Activated CD4-positive, alpha-beta T cell treated with anti-CD3 and anti-CD28 coated beads for 36 hours (primary cell): ENCODE data around the gene PROS1. TPM values are rescaled to one million over a fixed set of nuclear protein-coding genes. Genes with fewer than 3 reads are reported as not detected.
"Not testable (repeated sequence)": the region's sequence is repeated elsewhere in the genome, so short reads cannot be mapped to it uniquely, and the experiment has no call there.

Source experiments
- ATAC-seq: fragments of 200-7000 bp; cut with Tn5 transposase; one replicate; pipeline ENCODE4 v1.10.0; 2021; ENCODE audit warnings: mild to moderate bottlenecking, moderate library complexity
- CTCF ChIA-PET: fragments of 350-600 bp; sonication (Branson Sonifier 250); formaldehyde crosslinking; loops from one replicate; lab custom pipeline; 2021; ENCODE audit warnings: antibody characterized with exemption; lab: Charles Lee
- POLR2A ChIA-PET: fragments of 350-600 bp; sonication (Branson Sonifier 250); formaldehyde crosslinking; loops from one replicate; lab custom pipeline; 2021; ENCODE audit warnings: antibody characterized with exemption, inconsistent platforms; lab: Charles Lee
- DNase-seq: peaks from one replicate; pipeline ENCODE4 v3.0.0-alpha.2; 2020
- H3K27ac Mint-ChIP-seq: one replicate; pipeline ENCODE4 v1.8.0; 2021; ENCODE audit warnings: mixed read lengths
- H3K27me3 Mint-ChIP-seq: one replicate; pipeline ENCODE4 v1.8.0; 2021; ENCODE audit warnings: mixed read lengths
- H3K36me3 Mint-ChIP-seq: one replicate; pipeline ENCODE4 v1.8.0; 2021; ENCODE audit warnings: low read depth, mixed read lengths
- H3K4me1 Mint-ChIP-seq: one replicate; pipeline ENCODE4 v1.8.0; 2021; ENCODE audit warnings: mixed read lengths
- H3K4me3 Mint-ChIP-seq: one replicate; pipeline ENCODE4 v1.8.0; 2021; ENCODE audit warnings: mild to moderate bottlenecking, moderate library complexity, mixed read lengths
- H3K9me3 Mint-ChIP-seq: one replicate; pipeline ENCODE4 v1.8.0; 2021; ENCODE audit warnings: low read depth, mixed read lengths
- intact Hi-C, 2 experiments: fragments of 100-400 bp; cut with DNase I in 1 of 2; cut with micrococcal nuclease in 1 of 2; formaldehyde crosslinking; loops; one replicate each; pipeline versions ENCODE4 v1.14.2 to v1.15.1; 2022 to 2024; cut with DNase I, micrococcal nuclease
- total RNA-seq, 2 experiments: library from RNA; stranded (reverse); gene quantifications; one replicate each; pipeline ENCODE4 v1.2.3, GENCODE V29; 2021

PROS1 gene
- total RNA-seq, 2 experiments from 2014 or later: 0.47 to 0.57 TPM

GRCh38 chr3:93873412-93873811, 100.3 kb downstream of the PROS1 start:
- H3K4me1 Mint-ChIP-seq, ATAC-seq, DNase-seq, H3K27me3 Mint-ChIP-seq, intact Hi-C loops, POLR2A ChIA-PET, H3K27ac Mint-ChIP-seq, H3K4me3 Mint-ChIP-seq, H3K9me3 Mint-ChIP-seq, H3K36me3 Mint-ChIP-seq: not testable (repeated sequence)
- CTCF ChIA-PET: interaction anchor here (0.8 kb wide), 1 partner anchor 419 kb away, joined by 4 read pairs; no protein-coding TSS in a partner anchor

GRCh38 chr3:93867425-93867824, 106.3 kb downstream of the PROS1 start:
- Mint-ChIP-seq H3K27ac (no peak overlapping the region), H3K36me3 (no peaks in the 10 kb centered on the region), H3K27me3 (no peaks in the 10 kb centered on the region), H3K4me1 (no peaks in the 10 kb centered on the region), H3K9me3 (no peaks in the 10 kb centered on the region), H3K4me3 (no peak overlapping the region)
- intact Hi-C loops: no loop called here
- POLR2A ChIA-PET: no interaction called here
- DNase-seq (no peak), ATAC-seq (no peak)
- CTCF ChIA-PET: no interaction called here

- CTCF ChIA-PET: no interaction called here
- POLR2A ChIA-PET: no interaction called here
- DNase-seq (no peak), ATAC-seq (no peak)
- H3K4me3 Mint-ChIP-seq: no peak overlapping the region
- H3K36me3 Mint-ChIP-seq: no peaks in the 10 kb centered on the region
- intact Hi-C loops: no loop called here
- H3K27ac Mint-ChIP-seq: no peak overlapping the region
- H3K9me3 Mint-ChIP-seq: no peaks in the 10 kb centered on the region
- H3K4me1 Mint-ChIP-seq: no peaks in the 10 kb centered on the region
- H3K27me3 Mint-ChIP-seq: no peaks in the 10 kb centered on the region
These were observed 112.7 kb downstream of the PROS1 start for GRCh38 chr3:93861017-93861416.

GRCh38 chr3:93855401-93855800, 118.3 kb downstream of the PROS1 start:
- H3K27ac Mint-ChIP-seq: no peak overlapping the region
- H3K4me3 Mint-ChIP-seq: no peak overlapping the region
- CTCF ChIA-PET: no interaction called here
- no peaks in the 10 kb centered on the region for H3K36me3 Mint-ChIP-seq
- peaks cover 3% of the 10 kb centered on the region for H3K9me3 Mint-ChIP-seq
- intact Hi-C loops: loop anchor here in 1 of 2 experiments (10.0 kb wide), 1 partner anchor 219 kb away; no protein-coding TSS in a partner anchor
- ATAC-seq (no peak), DNase-seq (no peak)
- H3K27me3 Mint-ChIP-seq: no peaks in the 10 kb centered on the region
- no peaks in the 10 kb centered on the region for H3K4me1 Mint-ChIP-seq
- POLR2A ChIA-PET: no interaction called here

GRCh38 chr3:93852228-93852627, 121.5 kb downstream of the PROS1 start:
- H3K27ac Mint-ChIP-seq, CTCF ChIA-PET, DNase-seq, H3K27me3 Mint-ChIP-seq, H3K4me1 Mint-ChIP-seq, ATAC-seq, H3K36me3 Mint-ChIP-seq, H3K9me3 Mint-ChIP-seq, POLR2A ChIA-PET, H3K4me3 Mint-ChIP-seq: not testable (repeated sequence)
- intact Hi-C loops: loop anchor here in 1 of 2 experiments (10.0 kb wide), 1 partner anchor 223 kb away; no protein-coding TSS in a partner anchor

- intact Hi-C loops: no loop called here
- Mint-ChIP-seq H3K36me3 (no peaks in the 10 kb centered on the region), H3K4me1 (no peaks in the 10 kb centered on the region), H3K9me3 (no peaks in the 10 kb centered on the region), H3K27me3 (peaks cover 5% of the 10 kb centered on the region), H3K4me3 (no peak overlapping the region), H3K27ac (no peak overlapping the region)
- ATAC-seq: no peak
- CTCF ChIA-PET: no interaction called here
- POLR2A ChIA-PET: no interaction called here
- no peak for DNase-seq
These were observed 129.7 kb downstream of the PROS1 start for GRCh38 chr3:93843981-93844380.

- ATAC-seq, H3K36me3 Mint-ChIP-seq, intact Hi-C loops, H3K27ac Mint-ChIP-seq, H3K4me3 Mint-ChIP-seq, CTCF ChIA-PET, DNase-seq, H3K9me3 Mint-ChIP-seq, POLR2A ChIA-PET, H3K27me3 Mint-ChIP-seq, H3K4me1 Mint-ChIP-seq: not testable (repeated sequence)
These were observed 134.5 kb downstream of the PROS1 start for GRCh38 chr3:93839193-93839592.

Other genes starting within 250 kb of the PROS1 start
- 10 to 100 TPM in 1 of 2 experiments, 1 to 10 TPM in 1; 8.7 to 11.2 TPM for gene ARL13B, start 6.3 kb upstream of the PROS1 start, total RNA-seq
- gene STX19, start 54.7 kb upstream of the PROS1 start, total RNA-seq: not detected
- 10 to 100 TPM in 1 of 2 experiments, 1 to 10 TPM in 1; 7.4 to 10.3 TPM for gene DHFR2, start 89.0 kb upstream of the PROS1 start, total RNA-seq
- gene NSUN3, start 89.2 kb upstream of the PROS1 start, total RNA-seq: 10 to 100 TPM; 15.4 to 17.1 TPM